OCI-LY3 (cell line): ENCODE measurements around the gene EML4.

Experiments used
- H2AFZ ChIP-seq: fragments of 200-600, 300-600 bp; shearing (Covaris generic); 2 replicates; pipeline ENCODE4 v1.6.0; 2014; ENCODE audit warnings: antibody characterized with exemption, low read depth, low read length
- H3K27ac ChIP-seq: fragments of 200-600, 300-600 bp; sonication (generic); 2 replicates; pipeline ENCODE4 v1.5.1; 2014; ENCODE audit warnings: mild to moderate bottlenecking, low read length, moderate library complexity, mixed read lengths
- H3K27me3 ChIP-seq: fragments of 200-600, 300-600 bp; sonication (generic); 2 replicates; pipeline ENCODE4 v1.6.1; 2014; ENCODE audit warnings: low read depth, low read length, mixed read lengths
- H3K36me3 ChIP-seq: fragments of 200-600, 300-600 bp; sonication (generic); replicated peaks from 2 replicates; pipeline ENCODE3; 2014; ENCODE audit warnings: low read depth, low read length, mixed read lengths
- H3K4me1 ChIP-seq: fragments of 300-600, 200-600 bp; sonication (generic); 2 replicates; pipeline ENCODE4 v1.6.1; 2014; ENCODE audit warnings: low read length, mixed read lengths
- H3K4me2 ChIP-seq: fragments of 200-600, 300-600 bp; sonication (generic); 2 replicates; pipeline ENCODE4 v1.6.1; 2014; ENCODE audit warnings: low read length, mixed read lengths
- H3K4me3 ChIP-seq: fragments of 300-600, 200-600 bp; sonication (generic); 2 replicates; pipeline ENCODE4 v1.5.1; 2014; ENCODE audit warnings: antibody characterized with exemption, mild to moderate bottlenecking, low read length, moderate library complexity
- H3K79me2 ChIP-seq: fragments of 300-600, 200-600 bp; shearing (Covaris generic); 2 replicates; pipeline ENCODE4 v1.6.1; 2014; ENCODE audit warnings: mild to moderate bottlenecking, low read length, mixed read lengths
- H3K9ac ChIP-seq: fragments of 300-600, 200-600 bp; shearing (Covaris generic); 2 replicates; pipeline ENCODE4 v1.6.0; 2014; ENCODE audit warnings: mild to moderate bottlenecking, low read length, moderate library complexity
- H3K9me3 ChIP-seq: fragments of 200-600, 300-600 bp; shearing (Covaris generic); 2 replicates; pipeline ENCODE4 v1.6.1; 2014; ENCODE audit warnings: low read length, mixed read lengths; ENCODE audit not compliant: insufficient read depth
- H4K20me1 ChIP-seq: fragments of 200-600, 300-600 bp; sonication (generic); 2 replicates; pipeline ENCODE4 v1.6.1; 2016; ENCODE audit warnings: low read length, mixed read lengths; ENCODE audit not compliant: insufficient read depth
- CTCF ChIP-seq: fragments of 200-600, 300-600 bp; sonication (generic); IDR thresholded peaks from 2 replicates; pipeline ENCODE4 v1.5.1; 2014; ENCODE audit warnings: antibody characterized with exemption, low read length, low read depth
- EZH2phosphoT487 ChIP-seq: fragments of 200-600 bp; shearing (Covaris generic); IDR thresholded peaks from 2 replicates; pipeline ENCODE4 v1.6.1; 2018; ENCODE audit warnings: antibody characterized with exemption, mixed run types, low read depth

The EML4 gene

DNA sequence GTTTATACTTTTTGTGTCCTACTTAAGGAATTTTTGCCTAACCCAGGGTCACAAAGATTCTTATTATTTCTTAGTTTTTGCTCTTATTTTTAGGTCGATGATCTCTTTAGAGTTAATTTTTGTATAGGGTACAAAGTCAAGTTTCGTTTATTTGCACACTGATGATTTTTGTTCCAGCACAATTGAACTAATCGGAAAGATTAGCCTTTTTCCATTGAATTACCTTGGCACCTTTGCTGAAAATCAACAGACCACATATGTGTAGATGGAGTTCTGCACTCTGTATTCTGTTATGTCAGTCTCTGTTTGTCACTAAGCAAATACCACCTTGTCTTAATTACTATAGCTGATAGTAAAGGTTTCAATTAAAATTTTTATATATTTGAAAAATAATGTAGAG, 18.7 kb downstream of the EML4 start:
- Histone ChIP-seq H3K79me2 (peaks cover 95% of the 10 kb centered on the region), H3K36me3 (no peaks in the 10 kb centered on the region), H2AFZ (no peak overlapping the region), H3K9ac (no peak overlapping the region), H4K20me1 (peaks cover 77% of the 10 kb centered on the region), H3K4me1 (peaks cover 5% of the 10 kb centered on the region), H3K4me2 (no peak overlapping the region), H3K4me3 (no peak overlapping the region), H3K27ac (no peak overlapping the region), H3K9me3 (no peaks in the 10 kb centered on the region), H3K27me3 (no peaks in the 10 kb centered on the region)
- TF ChIP-seq EZH2phosphoT487 (no peak), CTCF (no peak)

DNA sequence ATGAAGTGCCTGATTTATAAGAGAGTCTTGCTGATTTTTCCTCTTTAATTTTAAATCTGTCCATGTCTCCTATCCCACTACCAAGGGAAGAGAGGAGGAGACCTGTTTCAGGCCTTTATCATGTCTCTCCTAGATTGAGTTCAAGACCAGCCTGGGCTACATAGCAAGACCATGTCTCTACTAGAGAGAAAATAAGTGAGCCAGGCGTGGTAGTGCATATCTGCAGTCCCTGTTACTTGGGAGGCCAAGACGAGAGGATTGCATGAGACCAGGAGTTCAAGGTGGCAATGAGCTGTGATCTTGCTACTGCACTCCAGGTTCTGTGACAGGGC, 20.0 kb downstream of the EML4 start:
- Histone ChIP-seq H3K4me2 (no peak overlapping the region), H3K9ac (no peak overlapping the region), H2AFZ (no peak overlapping the region), H3K27ac (no peak overlapping the region), H3K9me3 (no peaks in the 10 kb centered on the region), H3K4me1 (no peaks in the 10 kb centered on the region), H4K20me1 (peaks cover 78% of the 10 kb centered on the region), H3K4me3 (no peak overlapping the region), H3K79me2 (peaks cover 96% of the 10 kb centered on the region), H3K27me3 (no peaks in the 10 kb centered on the region), H3K36me3 (no peaks in the 10 kb centered on the region)
- no peak for TF ChIP-seq CTCF
- TF ChIP-seq EZH2phosphoT487, result no peak

DNA sequence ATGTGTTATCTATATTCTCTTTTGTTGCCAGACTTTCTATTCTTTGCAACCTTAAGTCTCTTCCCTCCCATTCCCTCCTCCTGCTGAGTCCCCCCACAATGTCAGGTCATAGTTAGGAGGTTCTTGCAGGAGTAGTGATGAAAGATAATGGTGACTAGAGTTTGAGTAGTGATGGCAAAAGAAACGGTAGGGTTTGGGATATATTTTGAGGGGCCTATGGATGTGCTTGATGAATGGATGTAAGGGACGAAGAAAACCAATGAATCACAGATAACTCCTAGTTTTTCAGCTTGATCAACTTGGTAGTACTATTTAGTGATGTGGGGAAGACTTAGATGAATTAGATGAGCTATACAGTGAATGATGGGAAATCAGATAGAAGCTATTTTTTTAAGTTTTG, 21.0 kb downstream of the EML4 start:
- no peak for TF ChIP-seq EZH2phosphoT487
- TF ChIP-seq CTCF, result no peak
- Histone ChIP-seq H3K27ac (no peak overlapping the region), H3K9ac (no peak overlapping the region), H3K79me2 (peaks cover 96% of the 10 kb centered on the region), H3K4me3 (no peak overlapping the region), H3K36me3 (no peaks in the 10 kb centered on the region), H2AFZ (no peak overlapping the region), H3K4me2 (no peak overlapping the region), H3K27me3 (no peaks in the 10 kb centered on the region), H3K4me1 (peaks cover under 1% of the 10 kb centered on the region; the same call in 1 of the 2 replicates), H3K9me3 (no peaks in the 10 kb centered on the region), H4K20me1 (peaks cover 72% of the 10 kb centered on the region)

GRCh38 chr2:42191285-42192009, 22.3 kb downstream of the EML4 start:
- TF ChIP-seq EZH2phosphoT487, result no peak
- TF ChIP-seq CTCF, result no peak
- Histone ChIP-seq H3K4me1 (peaks cover 13% of the 10 kb centered on the region), H4K20me1 (peaks cover 72% of the 10 kb centered on the region), H3K9ac (no peak overlapping the region), H2AFZ (no peak overlapping the region), H3K27me3 (no peaks in the 10 kb centered on the region), H3K79me2 (peaks cover 96% of the 10 kb centered on the region), H3K4me2 (no peak overlapping the region), H3K4me3 (no peak overlapping the region), H3K9me3 (no peaks in the 10 kb centered on the region), H3K27ac (no peak overlapping the region), H3K36me3 (no peaks in the 10 kb centered on the region)
